WTC11 (cell line): ENCODE results near the gene CREBRF.

Experiments used
- CTCF ChIP-seq: fragments of 200-600 bp; IDR thresholded peaks from 2 replicates; pipeline ENCODE4 v1.8.0; 2022; ENCODE audit warnings: antibody characterized with exemption
- ELF4 ChIP-seq: sonication (generic); formaldehyde crosslinking; IDR thresholded peaks from 2 replicates; pipeline ENCODE4 v1.8.1; 2022; ENCODE audit warnings: low read depth, mild to moderate bottlenecking, moderate library complexity, missing genetic modification reagents
- HMGXB4 ChIP-seq: sonication (generic); formaldehyde crosslinking; IDR thresholded peaks from 2 replicates; pipeline ENCODE4 v1.8.1; 2023; ENCODE audit warnings: mild to moderate bottlenecking, moderate library complexity, missing genetic modification reagents
- IRF2 ChIP-seq: sonication (generic); formaldehyde crosslinking; IDR thresholded peaks from 2 replicates; pipeline ENCODE4 v1.8.0; 2022; ENCODE audit warnings: low read depth, missing genetic modification reagents, borderline replicate concordance
- NFE2L1 ChIP-seq: sonication (generic); formaldehyde crosslinking; IDR thresholded peaks from 2 replicates; pipeline ENCODE4 v1.8.1; 2023; ENCODE audit warnings: missing genetic modification reagents
- NR2C2 ChIP-seq: sonication (generic); formaldehyde crosslinking; IDR thresholded peaks from 2 replicates; pipeline ENCODE4 v1.8.0; 2022; ENCODE audit warnings: mild to moderate bottlenecking, missing genetic modification reagents
- NR3C1 ChIP-seq: sonication (generic); formaldehyde crosslinking; conservative IDR thresholded peaks from 2 replicates; pipeline ENCODE4 v1.8.1; 2023; ENCODE audit warnings: low read depth, mild to moderate bottlenecking, missing genetic modification reagents
- SMAD3 ChIP-seq: sonication (generic); formaldehyde crosslinking; IDR thresholded peaks from 2 replicates; pipeline ENCODE4 v1.8.0; 2022; ENCODE audit warnings: missing genetic modification reagents, mild to moderate bottlenecking, borderline replicate concordance
- SP1 ChIP-seq: sonication (generic); formaldehyde crosslinking; conservative IDR thresholded peaks from 2 replicates; pipeline ENCODE4 v1.8.1; 2022; ENCODE audit warnings: missing genetic modification reagents
- ZMAT4 ChIP-seq: fragments of 250-450 bp; sonication (Bioruptor Pico); IDR thresholded peaks from 2 replicates; pipeline ENCODE4 v1.9.0; 2021; ENCODE audit warnings: mild to moderate bottlenecking
- ZNF138 ChIP-seq: sonication (generic); formaldehyde crosslinking; conservative IDR thresholded peaks from 2 replicates; pipeline ENCODE4 v1.8.1; 2022; ENCODE audit warnings: mild to moderate bottlenecking, moderate library complexity, missing genetic modification reagents
- ZNF512 ChIP-seq: sonication (generic); formaldehyde crosslinking; IDR thresholded peaks from 2 replicates; pipeline ENCODE4 v1.8.1; 2022; ENCODE audit warnings: missing genetic modification reagents, borderline replicate concordance
- TF ChIP-seq, protein P1 (sequence below): sonication (generic); formaldehyde crosslinking; IDR thresholded peaks from 2 replicates; pipeline ENCODE4 v1.8.0; 2022; ENCODE audit warnings: mild to moderate bottlenecking, missing genetic modification reagents
- TF ChIP-seq, protein P2 (sequence below): sonication (generic); formaldehyde crosslinking; IDR thresholded peaks from 2 replicates; pipeline ENCODE4 v1.8.0; 2022; ENCODE audit warnings: mild to moderate bottlenecking, missing genetic modification reagents

DNA sequence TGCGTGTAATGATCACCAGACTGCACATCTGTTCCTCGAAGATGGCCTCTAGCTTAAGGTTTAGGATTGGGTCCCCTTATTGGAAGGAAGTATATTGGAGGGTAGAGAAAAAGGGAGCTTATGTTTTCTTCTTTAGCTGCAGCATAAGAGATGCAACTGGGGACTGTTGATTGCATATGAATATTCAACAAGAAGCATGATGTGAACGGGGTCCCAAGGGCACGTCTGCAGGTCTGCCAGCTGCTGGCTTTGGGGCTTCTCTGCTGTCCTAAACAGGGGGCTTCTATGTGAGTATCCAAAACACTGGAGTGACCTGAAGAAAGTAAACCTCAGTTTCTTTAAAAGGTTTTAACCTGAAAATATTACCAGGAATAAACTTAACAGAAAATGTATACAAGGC, 84.6 kb downstream of the CREBRF start:
- TF ChIP-seq ZNF512 (CRISPR knock-in tag), result no peak
- no peak for TF ChIP-seq CTCF
- TF ChIP-seq ZNF138 (CRISPR knock-in tag), result no peak
- TF ChIP-seq, protein P1, sequence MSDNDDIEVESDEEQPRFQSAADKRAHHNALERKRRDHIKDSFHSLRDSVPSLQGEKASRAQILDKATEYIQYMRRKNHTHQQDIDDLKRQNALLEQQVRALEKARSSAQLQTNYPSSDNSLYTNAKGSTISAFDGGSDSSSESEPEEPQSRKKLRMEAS, result no peak
- TF ChIP-seq NFE2L1, result no peak
- no peak for TF ChIP-seq NR3C1 (CRISPR knock-in tag)
- TF ChIP-seq SP1 (CRISPR knock-in tag), result no peak
- TF ChIP-seq NR2C2 (CRISPR knock-in tag), result no peak
- TF ChIP-seq HMGXB4 (CRISPR knock-in tag), result no peak
- TF ChIP-seq IRF2 (CRISPR knock-in tag), result no peak
- no peak for TF ChIP-seq ZMAT4 (CRISPR knock-in tag)
- no peak for TF ChIP-seq SMAD3
- no peak for TF ChIP-seq ELF4 (CRISPR knock-in tag)
- TF ChIP-seq, protein P2, sequence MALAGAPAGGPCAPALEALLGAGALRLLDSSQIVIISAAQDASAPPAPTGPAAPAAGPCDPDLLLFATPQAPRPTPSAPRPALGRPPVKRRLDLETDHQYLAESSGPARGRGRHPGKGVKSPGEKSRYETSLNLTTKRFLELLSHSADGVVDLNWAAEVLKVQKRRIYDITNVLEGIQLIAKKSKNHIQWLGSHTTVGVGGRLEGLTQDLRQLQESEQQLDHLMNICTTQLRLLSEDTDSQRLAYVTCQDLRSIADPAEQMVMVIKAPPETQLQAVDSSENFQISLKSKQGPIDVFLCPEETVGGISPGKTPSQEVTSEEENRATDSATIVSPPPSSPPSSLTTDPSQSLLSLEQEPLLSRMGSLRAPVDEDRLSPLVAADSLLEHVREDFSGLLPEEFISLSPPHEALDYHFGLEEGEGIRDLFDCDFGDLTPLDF (CRISPR knock-in tag), result no peak
